ENCODE measurements around the gene BNC2.

DNA sequence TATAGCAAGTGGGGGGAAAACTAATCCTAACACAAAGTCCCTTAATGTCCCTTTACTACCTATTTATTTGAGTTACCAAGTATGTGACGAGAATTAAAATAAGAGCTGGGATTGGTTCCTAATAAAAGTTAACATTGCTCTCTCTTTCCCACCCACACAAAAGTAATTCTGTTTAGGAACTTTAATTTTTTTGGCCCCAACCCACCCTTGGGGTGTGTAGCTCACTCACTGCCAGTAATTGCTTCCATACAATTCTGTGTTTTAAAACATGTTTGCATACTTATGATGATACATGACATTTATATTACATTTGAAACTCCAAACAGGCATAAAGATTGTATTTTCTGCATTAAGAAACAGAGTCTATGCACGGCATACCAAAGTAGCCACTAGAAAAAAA, 106.5 kb downstream of the BNC2 start:
- no peak for TF ChIP-seq KLF16 (CRISPR knock-in tag; IDR thresholded peaks at IDR 0.05)
- no peak for TF ChIP-seq PHF21A (CRISPR knock-in tag; IDR thresholded peaks at IDR 0.05)
- no peak for TF ChIP-seq SIN3B (IDR thresholded peaks at IDR 0.05; ENCODE audit: low read length)
- no peak for TF ChIP-seq MED1 (CRISPR knock-in tag; IDR thresholded peaks at IDR 0.05)
- TF ChIP-seq ELF1 (CRISPR knock-in tag; IDR thresholded peaks at IDR 0.05), result no peak
- TF ChIP-seq ZNF572 (CRISPR knock-in tag; IDR thresholded peaks at IDR 0.05), result no peak
- no peak for TF ChIP-seq CTCF (CRISPR knock-in tag; IDR thresholded peaks at IDR 0.05)
